NB4 (cell line): ENCODE measurements around the gene PLXNA2.

Source experiments
- DNase-seq: peaks from one replicate; pipeline ENCODE4 v3.0.0; 2010; ENCODE audit warnings: low read depth
- H3K4me3 ChIP-seq: one replicate; pipeline ENCODE4 v1.5.1; 2011; ENCODE audit warnings: mild to moderate bottlenecking, low read depth, low read length, moderate library complexity
- MYC ChIP-seq: IDR thresholded peaks from 2 replicates; pipeline ENCODE4 v1.6.1; 2011; ENCODE audit warnings: low read depth, low read length
- POLR2A ChIP-seq: IDR thresholded peaks from 2 replicates; pipeline ENCODE4 v1.6.1; 2011; ENCODE audit warnings: mild to moderate bottlenecking; ENCODE audit not compliant: insufficient read length; ENCODE audit errors: extremely low read depth
- TF ChIP-seq, protein P1 (sequence below): IDR thresholded peaks from 2 replicates; pipeline ENCODE4 v1.6.1; 2011; ENCODE audit warnings: low read depth, low read length
- TF ChIP-seq, protein P2 (sequence below): IDR thresholded peaks from one replicate; pipeline ENCODE4 v1.5.1; 2012; ENCODE audit warnings: low read depth, low read length

The PLXNA2 gene

DNA sequence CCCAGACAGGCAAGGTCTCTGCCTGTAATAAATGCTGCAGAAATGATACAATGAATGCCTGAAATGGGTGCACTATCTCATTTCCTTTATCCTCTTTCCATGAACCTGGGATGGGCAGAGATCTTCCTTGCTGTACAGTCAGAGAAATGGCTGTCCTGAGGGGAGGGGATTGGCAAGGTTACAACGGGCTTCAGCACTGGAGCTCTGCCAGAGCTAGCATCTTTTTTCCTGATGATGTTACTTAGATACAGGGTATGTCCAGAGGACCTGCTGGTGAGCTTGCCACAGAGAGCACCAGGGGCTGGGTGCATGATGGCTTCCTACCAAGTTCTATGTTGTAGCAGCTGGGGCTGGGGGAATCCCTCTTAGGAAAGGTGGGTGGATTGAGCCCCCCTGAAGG is 115.1 kb downstream of the PLXNA2 start:
- no peak overlapping the region for H3K4me3 ChIP-seq
- TF ChIP-seq, protein P1, sequence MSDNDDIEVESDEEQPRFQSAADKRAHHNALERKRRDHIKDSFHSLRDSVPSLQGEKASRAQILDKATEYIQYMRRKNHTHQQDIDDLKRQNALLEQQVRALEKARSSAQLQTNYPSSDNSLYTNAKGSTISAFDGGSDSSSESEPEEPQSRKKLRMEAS, result no peak
- TF ChIP-seq MYC (no peak), POLR2A (no peak)
- TF ChIP-seq, protein P2, sequence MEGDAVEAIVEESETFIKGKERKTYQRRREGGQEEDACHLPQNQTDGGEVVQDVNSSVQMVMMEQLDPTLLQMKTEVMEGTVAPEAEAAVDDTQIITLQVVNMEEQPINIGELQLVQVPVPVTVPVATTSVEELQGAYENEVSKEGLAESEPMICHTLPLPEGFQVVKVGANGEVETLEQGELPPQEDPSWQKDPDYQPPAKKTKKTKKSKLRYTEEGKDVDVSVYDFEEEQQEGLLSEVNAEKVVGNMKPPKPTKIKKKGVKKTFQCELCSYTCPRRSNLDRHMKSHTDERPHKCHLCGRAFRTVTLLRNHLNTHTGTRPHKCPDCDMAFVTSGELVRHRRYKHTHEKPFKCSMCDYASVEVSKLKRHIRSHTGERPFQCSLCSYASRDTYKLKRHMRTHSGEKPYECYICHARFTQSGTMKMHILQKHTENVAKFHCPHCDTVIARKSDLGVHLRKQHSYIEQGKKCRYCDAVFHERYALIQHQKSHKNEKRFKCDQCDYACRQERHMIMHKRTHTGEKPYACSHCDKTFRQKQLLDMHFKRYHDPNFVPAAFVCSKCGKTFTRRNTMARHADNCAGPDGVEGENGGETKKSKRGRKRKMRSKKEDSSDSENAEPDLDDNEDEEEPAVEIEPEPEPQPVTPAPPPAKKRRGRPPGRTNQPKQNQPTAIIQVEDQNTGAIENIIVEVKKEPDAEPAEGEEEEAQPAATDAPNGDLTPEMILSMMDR, result no peak
- no peak for DNase-seq

DNA sequence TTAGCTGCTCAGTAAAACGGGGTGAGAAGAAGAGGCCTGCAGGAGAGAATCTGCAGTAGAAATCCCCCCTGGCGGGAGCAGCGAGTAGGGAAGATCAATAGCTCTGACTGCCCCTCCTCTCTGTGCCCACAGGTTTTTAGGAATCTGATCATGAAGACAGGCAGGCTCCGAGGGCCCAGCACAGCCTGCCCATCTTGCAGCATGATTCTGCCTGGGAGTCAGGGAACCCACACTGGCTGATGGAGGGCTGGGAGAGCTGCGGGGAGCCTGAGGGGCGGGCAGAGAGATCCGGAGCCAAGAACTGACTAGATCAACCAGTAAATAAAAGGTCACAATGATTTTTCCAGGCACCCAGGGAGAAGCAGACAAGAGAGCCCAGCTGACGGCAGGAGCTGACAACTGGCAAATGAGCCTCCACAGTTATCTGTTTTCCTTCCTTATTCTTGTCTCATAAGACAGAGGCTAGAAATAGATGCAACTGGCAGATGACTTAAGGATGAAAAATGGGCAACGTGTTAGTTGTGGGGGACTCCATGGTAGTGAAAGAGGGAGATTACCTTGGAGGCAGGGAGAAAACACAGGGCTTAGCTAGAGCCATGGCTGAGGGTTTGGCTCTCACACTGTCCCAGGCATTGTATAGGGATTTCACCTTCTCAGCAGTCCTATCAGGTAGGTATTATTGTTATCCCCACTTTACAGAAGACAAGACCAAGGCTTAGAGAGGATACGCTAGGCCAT is 116.2 kb downstream of the PLXNA2 start:
- no peak overlapping the region for H3K4me3 ChIP-seq
- DNase-seq, result no peak
- TF ChIP-seq, protein P2, result no peak
- TF ChIP-seq, protein P1, result no peak
- no peak for TF ChIP-seq MYC
- no peak for TF ChIP-seq POLR2A

DNA sequence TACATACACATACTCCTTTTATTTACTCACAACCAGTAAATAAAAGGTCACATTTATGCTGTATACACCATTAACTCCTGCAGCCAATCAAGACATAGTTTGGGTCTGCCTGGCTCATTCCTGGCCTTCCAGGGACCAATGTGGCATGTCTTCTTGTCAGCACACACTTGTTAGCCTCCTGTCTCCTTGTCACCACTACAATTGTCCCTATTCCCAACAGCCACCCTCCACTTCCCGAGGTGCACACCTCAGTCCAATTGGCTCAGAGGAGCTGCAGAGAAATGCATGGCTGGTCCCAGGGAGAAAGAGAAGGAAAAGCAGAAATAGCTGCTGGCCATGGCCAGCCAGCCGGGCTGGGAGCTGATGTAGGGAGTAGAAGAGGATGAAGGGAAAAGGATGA is 116.9 kb downstream of the PLXNA2 start:
- TF ChIP-seq, protein P2, result no peak
- no peak for TF ChIP-seq POLR2A
- TF ChIP-seq, protein P1, result no peak
- no peak for TF ChIP-seq MYC
- H3K4me3 ChIP-seq, result no peak overlapping the region
- DNase-seq, result no peak

- H3K4me3 ChIP-seq, result no peak overlapping the region
- no peak for TF ChIP-seq MYC
- no peak for TF ChIP-seq POLR2A
- TF ChIP-seq, protein P1, result no peak
- TF ChIP-seq, protein P2, result no peak
- DNase-seq, result no peak
Measured at GRCh38 chr1:208126108-208126507, 118.1 kb downstream of the PLXNA2 start.

DNA sequence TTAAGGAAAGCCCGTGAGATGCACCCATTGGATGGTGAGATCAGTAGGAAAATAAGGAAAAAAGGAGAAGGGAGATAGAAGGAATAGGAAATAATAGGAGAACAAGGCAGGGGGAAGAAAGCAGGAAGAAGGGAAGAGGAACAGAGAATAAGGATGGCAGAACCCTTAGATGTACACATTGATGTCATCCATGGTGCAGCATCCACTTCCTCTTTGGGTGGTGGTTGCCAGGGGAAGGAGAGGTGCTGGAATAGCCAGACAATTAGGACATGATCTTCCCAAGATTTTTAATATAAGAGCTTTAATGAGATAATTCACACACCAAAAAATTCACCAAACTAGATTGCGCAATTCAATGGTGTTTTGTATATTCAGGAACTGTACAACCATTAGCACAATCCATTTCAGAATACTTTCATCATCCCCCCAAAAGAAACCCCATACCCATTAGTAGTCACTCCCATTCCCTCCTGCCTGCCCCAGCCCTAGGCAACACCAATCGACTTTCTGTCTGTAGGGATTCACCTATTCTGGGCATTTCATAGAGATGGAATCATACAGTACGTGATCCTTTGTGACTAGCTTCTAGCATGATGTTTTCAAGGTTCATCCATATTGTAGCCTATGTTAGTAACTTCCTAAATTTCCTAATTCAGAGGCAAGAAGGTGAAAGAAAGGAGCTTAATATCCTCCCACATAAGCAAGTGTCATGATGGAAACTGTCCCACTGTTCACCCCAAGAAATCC is 121.4 kb downstream of the PLXNA2 start:
- DNase-seq, result no peak
- no peak overlapping the region for H3K4me3 ChIP-seq
- TF ChIP-seq, protein P1, result no peak
- TF ChIP-seq, protein P2, result no peak
- TF ChIP-seq POLR2A, result no peak
- no peak for TF ChIP-seq MYC
